Renal cortex interstitium (tissue), 11 donors: ENCODE results near the gene RXRB. TPM values are rescaled to one million over a fixed set of nuclear protein-coding genes. Genes with fewer than 3 reads are reported as not detected.
A peak's percentile ranks its signal among the peaks of the same experiment; 100 is the strongest.

ENCODE experiments used
- DNase-seq, 11 donors: peaks; one replicate each; pipeline ENCODE4 v3.0.0-alpha.2; 2013; ENCODE audit warnings: low read depth in 9 of 11, low spot score in 4 of 11; ENCODE audit errors: extremely low read depth in 1 of 11
- polyA plus RNA-seq, 3 donors: library from polyadenylated mRNA; unstranded; fragments of 120-200 nt; gene quantifications; one replicate each; pipeline ENCODE4 v1.2.1, GENCODE V29; 2013; ENCODE audit not compliant: insufficient read length in 3 of 3

RXRB gene
- polyA plus RNA-seq, 3 donors: 51.1 to 64.5 (median 61.0) TPM

- no peak for DNase-seq
Measured at GRCh38 chr6:33202799-33203198, 2.3 kb upstream of the RXRB start.

GRCh38 chr6:33201935-33202334, 1.5 kb upstream of the RXRB start:
- DNase-seq: no peak

- no peak for DNase-seq
Measured at GRCh38 chr6:33201147-33201545, 681 bp upstream of the RXRB start.

- DNase-seq: peak in 1 of 11 donors; percentile 62
Measured at GRCh38 chr6:33199687-33200218, 712 bp downstream of the RXRB start.

- DNase-seq: no peak
Measured at GRCh38 chr6:33198853-33199436, 1.5 kb downstream of the RXRB start.

GRCh38 chr6:33198159-33198852, 2.2 kb downstream of the RXRB start:
- no peak for DNase-seq

GRCh38 chr6:33197431-33198048, 2.9 kb downstream of the RXRB start:
- DNase-seq: no peak

- no peak for DNase-seq
Measured at GRCh38 chr6:33195304-33196165, 4.9 kb downstream of the RXRB start.

GRCh38 chr6:33194431-33194979, 6.0 kb downstream of the RXRB start:
- DNase-seq: no peak

GRCh38 chr6:33193619-33194018, 6.8 kb downstream of the RXRB start:
- DNase-seq: no peak

- no peak for DNase-seq
Measured at GRCh38 chr6:33192671-33193602, 7.5 kb downstream of the RXRB start.

GRCh38 chr6:33192105-33192646, 8.3 kb downstream of the RXRB start, which contains the start of gene COL11A2:
COL11A2 (minus strand) TSS chr6:33192467; CDS start chr6:33192240, 227 bp downstream.
- DNase-seq: no peak

GRCh38 chr6:33191383-33192104, 8.9 kb downstream of the RXRB start:
- DNase-seq: no peak

- DNase-seq: no peak
Measured at GRCh38 chr6:33190504-33191107, 9.9 kb downstream of the RXRB start.

GRCh38 chr6:33189625-33190448, 10.6 kb downstream of the RXRB start:
- DNase-seq: no peak

GRCh38 chr6:33189164-33189563, 11.3 kb downstream of the RXRB start:
- no peak for DNase-seq
